ENCODE measurements around the gene KIF1B. TPM values are rescaled to one million over a fixed set of nuclear protein-coding genes. Genes with fewer than 3 reads are reported as not detected.

KIF1B gene
- total and polyA plus RNA-seq, 9 of the 15 experiments (the other 6 are each of a cell fraction or from before 2014, with no cell fraction given), result 2.8 to 19.8 (median 11.9) TPM

DNA sequence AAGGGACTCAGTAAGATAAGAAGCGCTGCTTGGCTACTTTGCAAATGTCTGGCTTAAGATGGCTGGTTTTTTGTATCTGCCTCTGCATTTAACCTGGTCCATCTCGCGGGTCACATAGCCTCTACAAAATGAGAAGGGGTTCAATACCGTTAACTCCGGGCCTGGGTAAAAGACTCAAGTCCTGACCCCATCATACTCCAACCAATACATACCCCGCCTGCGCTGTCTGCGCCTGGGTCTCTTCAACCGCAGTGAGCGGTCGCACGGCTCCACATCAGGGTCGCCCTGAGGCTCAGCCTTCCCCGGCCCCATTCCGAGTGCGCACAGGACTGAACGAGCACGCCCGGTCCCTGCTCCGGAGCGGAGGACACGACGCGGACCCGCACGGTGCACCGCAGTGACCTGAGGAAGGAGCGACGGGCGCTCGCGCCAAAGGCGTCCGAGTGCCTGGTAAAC, 187.9 kb downstream of the KIF1B start (continued):
- TF ChIP-seq FOXA3 (CRISPR knock-in tag; conservative IDR thresholded peaks at IDR 0.05 in 1 of 2, IDR thresholded peaks at IDR 0.05 in 1 of 2) (peak in 1 of 2 experiments; percentile 58; a peak in 1 of 4 replicates), REST (IDR thresholded peaks at IDR 0.05; ENCODE audit: borderline replicate concordance) (no peak), REST (CRISPR knock-in tag; IDR thresholded peaks at IDR 0.05; ENCODE audit: low read depth) (peak; percentile 42; the same call in 1 of the 2 replicates), STAT5A (IDR thresholded peaks at IDR 0.05; ENCODE audit: borderline replicate concordance, low read length) (no peak), GABPB1 (CRISPR knock-in tag; IDR thresholded peaks at IDR 0.05) (no peak)
